ENCODE data around the gene MIPOL1.
"Not testable (repeated sequence)": the region's sequence is repeated elsewhere in the genome, so short reads cannot be mapped to it uniquely, and the experiment has no call there.

- not testable (repeated sequence) for TF ChIP-seq MYC (IDR thresholded peaks at IDR 0.05; ENCODE audit: low read depth, low read length); POLR2A (IDR thresholded peaks at IDR 0.05; ENCODE audit: low read depth, low read length); FOS (IDR thresholded peaks at IDR 0.05; ENCODE audit: borderline replicate concordance, insufficient read depth, low read length); EZH2 (IDR thresholded peaks at IDR 0.05; ENCODE audit: borderline replicate concordance, low read depth, low read length, severe bottlenecking)
- TF ChIP-seq, protein P1, sequence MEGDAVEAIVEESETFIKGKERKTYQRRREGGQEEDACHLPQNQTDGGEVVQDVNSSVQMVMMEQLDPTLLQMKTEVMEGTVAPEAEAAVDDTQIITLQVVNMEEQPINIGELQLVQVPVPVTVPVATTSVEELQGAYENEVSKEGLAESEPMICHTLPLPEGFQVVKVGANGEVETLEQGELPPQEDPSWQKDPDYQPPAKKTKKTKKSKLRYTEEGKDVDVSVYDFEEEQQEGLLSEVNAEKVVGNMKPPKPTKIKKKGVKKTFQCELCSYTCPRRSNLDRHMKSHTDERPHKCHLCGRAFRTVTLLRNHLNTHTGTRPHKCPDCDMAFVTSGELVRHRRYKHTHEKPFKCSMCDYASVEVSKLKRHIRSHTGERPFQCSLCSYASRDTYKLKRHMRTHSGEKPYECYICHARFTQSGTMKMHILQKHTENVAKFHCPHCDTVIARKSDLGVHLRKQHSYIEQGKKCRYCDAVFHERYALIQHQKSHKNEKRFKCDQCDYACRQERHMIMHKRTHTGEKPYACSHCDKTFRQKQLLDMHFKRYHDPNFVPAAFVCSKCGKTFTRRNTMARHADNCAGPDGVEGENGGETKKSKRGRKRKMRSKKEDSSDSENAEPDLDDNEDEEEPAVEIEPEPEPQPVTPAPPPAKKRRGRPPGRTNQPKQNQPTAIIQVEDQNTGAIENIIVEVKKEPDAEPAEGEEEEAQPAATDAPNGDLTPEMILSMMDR (IDR thresholded peaks at IDR 0.05; ENCODE audit: extremely low read depth in 1 of 2, insufficient read depth in 1 of 2, low read depth in 1 of 2, low read length in 2 of 2) = not testable (repeated sequence)
Measured at GRCh38 chr14:37162307-37162706, 35.4 kb upstream of the MIPOL1 start.
